ENCODE measurements around the gene DYRK1A.
"Not testable (repeated sequence)": the region's sequence is repeated elsewhere in the genome, so short reads cannot be mapped to it uniquely, and the experiment has no call there.

Gene DYRK1A

DNA sequence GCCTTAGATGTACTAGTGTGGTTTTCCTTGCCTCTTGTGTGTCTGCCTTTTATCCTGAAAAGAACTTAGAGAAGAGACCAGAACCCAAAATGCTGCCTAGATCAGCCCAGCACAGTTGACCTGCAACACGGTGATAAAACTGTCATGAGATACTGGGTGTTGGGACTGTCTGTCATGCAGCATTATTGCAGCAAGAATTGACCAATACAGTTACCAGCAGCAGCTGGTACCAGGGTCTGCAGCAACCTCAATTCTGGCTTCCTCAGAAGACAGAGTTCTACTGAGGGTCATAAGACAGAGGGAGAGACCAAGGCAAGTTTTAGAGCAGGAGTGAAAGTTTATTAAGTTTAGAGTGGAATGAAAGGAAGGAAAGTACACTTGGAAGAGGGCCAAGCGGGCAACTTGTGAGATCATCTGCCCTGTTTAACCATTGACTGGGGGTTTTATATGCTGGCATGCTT is 182.0 kb downstream of the DYRK1A start:
- H3K4me3 ChIP-seq (ENCODE audit: low read depth, low read length) = no peak overlapping the region
- DNase-seq (ENCODE audit: low read depth) = no peak
- no peak for TF ChIP-seq CTCF (IDR thresholded peaks at IDR 0.05; ENCODE audit: insufficient read depth, low read depth, low read length, missing control alignments)

DNA sequence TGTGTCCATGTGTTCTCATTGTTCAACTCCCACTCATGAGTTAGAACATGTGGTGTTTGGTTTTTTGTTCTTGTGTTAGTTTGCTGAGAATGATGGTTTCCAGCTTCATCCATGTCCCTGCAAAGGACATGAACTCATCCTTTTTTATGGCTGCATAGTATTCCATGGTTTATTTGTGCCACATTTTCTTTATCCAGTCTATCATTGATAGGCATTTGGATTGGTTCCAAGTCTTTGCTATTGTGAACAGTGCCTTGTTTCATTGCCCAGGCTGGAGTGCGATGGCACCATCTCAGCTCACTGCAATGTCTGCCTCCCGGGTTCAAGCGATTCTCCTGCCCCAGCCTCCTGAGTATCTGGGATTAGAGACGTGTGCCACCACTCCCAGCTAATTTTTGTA is 183.2 kb downstream of the DYRK1A start:
- DNase-seq (ENCODE audit: low read depth); H3K4me3 ChIP-seq (ENCODE audit: low read depth, low read length): not testable (repeated sequence)

DNA sequence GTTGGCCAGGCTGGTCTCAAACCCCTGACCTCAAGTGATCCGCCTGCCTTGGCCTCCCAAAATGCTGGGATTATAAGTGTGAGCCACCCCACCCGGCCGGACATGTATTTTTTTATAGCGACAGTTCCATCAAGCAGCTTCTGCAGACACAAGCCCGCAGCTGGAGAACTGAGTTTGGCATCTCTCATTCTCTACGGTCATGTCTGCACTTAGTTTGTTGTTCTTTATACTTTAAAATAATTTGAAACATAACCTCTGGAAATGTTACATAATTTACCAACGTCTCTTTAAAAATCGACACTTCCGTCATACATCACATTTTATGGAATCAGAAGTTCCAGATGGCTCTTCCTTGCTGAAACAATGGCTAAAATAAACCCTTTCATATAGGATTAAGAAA is 183.6 kb downstream of the DYRK1A start:
- no peak for DNase-seq (ENCODE audit: low read depth)
- H3K4me3 ChIP-seq (ENCODE audit: low read depth, low read length) = no peak overlapping the region
- TF ChIP-seq CTCF (IDR thresholded peaks at IDR 0.05; ENCODE audit: insufficient read depth, low read depth, low read length, missing control alignments) = no peak

GRCh38 chr21:37550618-37551330 is 184.2 kb downstream of the DYRK1A start:
- no peak for DNase-seq (ENCODE audit: low read depth)
- no peak overlapping the region for H3K4me3 ChIP-seq (ENCODE audit: low read depth, low read length)
- no peak for TF ChIP-seq CTCF (IDR thresholded peaks at IDR 0.05; ENCODE audit: insufficient read depth, low read depth, low read length, missing control alignments)

GRCh38 chr21:37551331-37551992 is 184.9 kb downstream of the DYRK1A start:
- no peak for TF ChIP-seq CTCF (IDR thresholded peaks at IDR 0.05; ENCODE audit: insufficient read depth, low read depth, low read length, missing control alignments)
- DNase-seq (ENCODE audit: low read depth) = no peak
- no peak overlapping the region for H3K4me3 ChIP-seq (ENCODE audit: low read depth, low read length)

DNA sequence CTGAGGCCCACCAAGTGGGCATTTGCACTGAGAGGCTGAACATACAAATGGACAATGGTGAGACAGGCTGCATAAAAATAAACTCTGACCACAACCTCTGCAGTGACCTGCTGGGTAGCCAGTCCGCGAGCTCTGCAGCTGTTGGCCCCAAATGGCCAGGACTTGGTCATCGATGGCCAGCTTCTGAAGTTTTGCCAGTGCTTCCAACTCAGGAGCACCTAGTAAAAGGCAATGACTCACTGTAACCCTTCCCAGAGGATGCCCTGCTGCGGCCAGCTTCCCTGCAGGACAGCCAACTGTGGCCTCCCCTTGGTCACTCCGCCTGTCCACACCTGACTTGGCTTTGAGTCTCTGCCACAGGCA is 185.4 kb downstream of the DYRK1A start:
- no peak overlapping the region for H3K4me3 ChIP-seq (ENCODE audit: low read depth, low read length)
- no peak for TF ChIP-seq CTCF (IDR thresholded peaks at IDR 0.05; ENCODE audit: insufficient read depth, low read depth, low read length, missing control alignments)

GRCh38 chr21:37552496-37553029 is 186.0 kb downstream of the DYRK1A start:
- no peak for DNase-seq (ENCODE audit: low read depth)
- no peak for TF ChIP-seq CTCF (IDR thresholded peaks at IDR 0.05; ENCODE audit: insufficient read depth, low read depth, low read length, missing control alignments)
- H3K4me3 ChIP-seq (ENCODE audit: low read depth, low read length) = no peak overlapping the region

More for the DNA sequence above, 185.4 kb downstream of the DYRK1A start:
- DNase-seq (ENCODE audit: low read depth) = no peak

Data from GM12865 (cell line).